ENCODE results near the gene AAMP.
A peak's percentile ranks its signal among the peaks of the same experiment; 100 is the strongest.

AAMP gene

DNA sequence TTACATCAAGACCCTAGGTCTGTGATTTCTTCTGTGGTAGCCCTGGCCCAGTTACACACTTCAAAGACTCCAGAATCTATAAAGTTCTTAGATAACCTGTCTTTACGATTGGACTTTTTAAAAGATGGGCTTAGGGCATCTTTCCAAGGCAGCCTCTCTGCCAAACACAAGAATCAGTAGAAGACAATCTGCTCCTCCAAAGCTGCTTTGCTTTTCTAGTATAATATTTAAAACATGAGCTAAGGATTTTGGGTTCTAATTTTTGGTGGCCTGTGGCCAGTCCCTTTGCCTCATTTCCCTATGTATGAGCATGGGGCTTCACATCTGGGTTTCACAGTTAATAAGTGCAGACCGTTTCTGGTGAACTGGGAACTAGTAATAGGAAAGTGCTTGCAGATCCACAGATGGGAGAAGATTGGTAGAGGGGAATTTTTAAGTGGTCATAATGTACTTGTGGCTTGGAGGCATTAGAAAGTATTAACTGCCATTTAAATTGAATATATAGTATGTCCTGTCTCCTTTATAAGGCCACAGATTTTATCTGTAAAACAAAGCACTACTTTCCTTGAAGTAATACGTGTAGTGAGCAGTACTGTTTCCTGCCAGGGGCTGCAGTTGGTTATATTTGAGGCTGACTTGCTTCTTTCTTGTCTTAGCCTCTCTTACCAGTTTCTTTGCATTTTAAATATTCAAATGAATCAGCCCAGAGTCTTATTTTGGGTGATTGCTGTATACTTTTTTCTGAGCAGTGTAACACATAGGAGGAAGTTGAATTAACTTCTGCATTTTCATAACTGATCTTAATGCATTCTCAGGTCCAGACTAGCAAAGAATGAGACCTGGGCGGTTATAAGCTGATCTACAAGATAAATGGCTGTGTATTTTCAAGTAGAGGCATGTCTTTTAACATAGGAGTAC lies 51.4 kb downstream of the AAMP start:
- TF ChIP-seq, protein P1, sequence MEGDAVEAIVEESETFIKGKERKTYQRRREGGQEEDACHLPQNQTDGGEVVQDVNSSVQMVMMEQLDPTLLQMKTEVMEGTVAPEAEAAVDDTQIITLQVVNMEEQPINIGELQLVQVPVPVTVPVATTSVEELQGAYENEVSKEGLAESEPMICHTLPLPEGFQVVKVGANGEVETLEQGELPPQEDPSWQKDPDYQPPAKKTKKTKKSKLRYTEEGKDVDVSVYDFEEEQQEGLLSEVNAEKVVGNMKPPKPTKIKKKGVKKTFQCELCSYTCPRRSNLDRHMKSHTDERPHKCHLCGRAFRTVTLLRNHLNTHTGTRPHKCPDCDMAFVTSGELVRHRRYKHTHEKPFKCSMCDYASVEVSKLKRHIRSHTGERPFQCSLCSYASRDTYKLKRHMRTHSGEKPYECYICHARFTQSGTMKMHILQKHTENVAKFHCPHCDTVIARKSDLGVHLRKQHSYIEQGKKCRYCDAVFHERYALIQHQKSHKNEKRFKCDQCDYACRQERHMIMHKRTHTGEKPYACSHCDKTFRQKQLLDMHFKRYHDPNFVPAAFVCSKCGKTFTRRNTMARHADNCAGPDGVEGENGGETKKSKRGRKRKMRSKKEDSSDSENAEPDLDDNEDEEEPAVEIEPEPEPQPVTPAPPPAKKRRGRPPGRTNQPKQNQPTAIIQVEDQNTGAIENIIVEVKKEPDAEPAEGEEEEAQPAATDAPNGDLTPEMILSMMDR (IDR thresholded peaks at IDR 0.05; ENCODE audit: extremely low read depth, insufficient read depth, missing control alignments), result no peak
- in situ Hi-C loops (cut with MboI; ENCODE audit: low pct_unique_long_range_greater_than_20kb, low sequenced_read_pairs, unreplicated experiment), result no loop called here
- DNase-seq (ENCODE audit: low spot score), result peak; percentile 72

DNA sequence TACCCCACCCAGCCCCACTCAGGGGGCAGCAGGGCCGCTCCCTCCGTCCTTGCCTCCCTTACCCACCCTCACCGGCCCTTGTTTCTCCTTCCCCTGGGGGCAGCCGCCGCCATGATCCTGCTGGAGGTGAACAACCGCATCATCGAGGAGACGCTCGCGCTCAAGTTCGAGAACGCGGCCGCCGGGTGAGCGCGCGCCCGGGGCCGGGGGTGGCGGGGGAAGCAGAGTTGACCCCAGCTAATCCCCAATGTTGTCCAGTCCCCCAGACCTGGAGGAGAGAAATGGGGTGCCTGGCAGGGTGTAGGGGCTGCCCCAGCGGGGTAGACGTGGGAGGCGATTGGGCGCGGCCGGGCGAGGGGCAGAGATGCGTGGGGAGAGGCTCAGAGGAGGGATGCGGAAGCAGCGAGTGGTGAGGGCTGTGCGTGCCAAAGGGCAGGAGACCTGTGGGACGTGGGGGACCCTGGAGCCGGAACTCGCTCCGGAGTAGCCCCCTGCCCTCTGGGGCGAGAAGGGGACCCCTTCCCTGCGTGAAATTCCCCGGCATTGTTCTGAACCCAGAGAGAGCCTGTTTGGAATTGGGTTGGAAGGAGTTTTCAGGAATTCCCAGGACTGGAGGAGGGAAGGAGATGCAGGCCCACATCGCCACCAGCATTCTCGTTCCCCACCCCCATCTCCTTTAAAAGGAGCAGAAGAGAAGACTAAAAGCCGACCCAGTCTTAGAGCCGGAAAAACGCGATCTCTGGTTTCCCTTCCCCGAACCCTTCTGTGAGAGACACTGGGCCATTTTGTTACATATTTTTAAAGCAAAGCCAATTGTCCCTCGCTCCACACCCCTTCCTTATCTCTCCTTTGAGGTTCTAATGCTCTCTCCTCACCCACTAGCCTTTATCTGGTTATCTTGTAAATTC lies 52.3 kb downstream of the AAMP start:
- TF ChIP-seq, protein P1 (IDR thresholded peaks at IDR 0.05; ENCODE audit: extremely low read depth, insufficient read depth, missing control alignments), result no peak
- in situ Hi-C loops (cut with MboI; ENCODE audit: low pct_unique_long_range_greater_than_20kb, low sequenced_read_pairs, unreplicated experiment), result no loop called here
- DNase-seq (ENCODE audit: low spot score), result peak; percentile 67

DNA sequence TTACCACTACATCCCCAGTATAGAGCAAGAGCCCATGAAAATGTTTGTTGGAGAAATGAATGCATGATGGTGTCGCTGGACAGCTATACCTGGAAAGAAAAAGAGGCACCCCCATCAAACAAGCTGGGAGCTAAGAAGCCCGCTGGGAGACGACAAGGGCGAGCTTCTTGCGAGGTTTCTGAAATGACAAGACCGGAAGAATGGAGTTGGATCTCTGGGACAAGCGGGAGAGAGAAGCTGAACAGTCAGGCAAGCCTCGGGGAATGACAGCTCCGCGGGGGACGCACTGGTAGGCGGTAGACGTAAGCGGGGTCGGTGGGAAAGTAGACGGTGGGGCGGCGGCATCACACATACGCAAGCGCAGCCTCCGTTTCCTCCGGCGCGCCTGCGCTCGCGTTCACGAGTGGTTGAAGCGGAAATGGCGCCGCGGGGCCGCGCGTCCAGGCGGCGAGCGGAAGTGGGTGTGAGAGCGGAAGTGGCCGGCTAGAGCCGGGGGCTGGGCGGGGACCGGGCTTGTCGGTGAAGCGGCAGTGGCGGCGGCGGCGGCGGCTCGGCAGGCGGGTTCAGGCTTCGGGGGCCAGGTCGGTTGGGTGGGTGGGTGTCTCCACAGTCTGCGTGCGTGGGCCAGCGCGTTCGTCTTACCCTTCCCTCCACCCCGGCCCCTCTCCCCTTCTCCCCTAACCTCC lies 53.1 kb downstream of the AAMP start, which contains the start of gene ARPC2:
TSS of gene ARPC2 (plus strand) at position 516 of the 686 bp plus-strand sequence. CDS start 282 bp downstream, outside the sequence.
- TF ChIP-seq, protein P1 (IDR thresholded peaks at IDR 0.05; ENCODE audit: extremely low read depth, insufficient read depth, missing control alignments), result no peak
- DNase-seq (ENCODE audit: low spot score), result peak; percentile 94
- in situ Hi-C loops (cut with MboI; ENCODE audit: low pct_unique_long_range_greater_than_20kb, low sequenced_read_pairs, unreplicated experiment), result no loop called here

DNA sequence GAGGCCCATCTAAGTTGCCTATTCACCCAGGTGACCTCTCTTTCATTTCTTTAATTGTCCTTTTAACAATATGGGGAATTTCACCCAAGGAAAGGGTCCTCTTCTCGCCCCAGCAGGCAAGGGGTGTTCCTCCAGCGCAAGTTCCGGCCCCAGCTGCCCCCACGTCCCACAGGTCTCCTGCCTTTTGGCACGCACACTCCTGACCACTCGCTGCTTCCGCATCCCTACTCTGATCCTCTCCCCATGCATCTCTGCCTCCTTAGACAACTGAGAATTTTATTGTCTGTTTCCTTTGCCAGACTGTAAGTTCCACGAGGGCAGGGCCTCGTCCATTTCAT lies 53.6 kb downstream of the AAMP start:
- in situ Hi-C loops (cut with MboI; ENCODE audit: low pct_unique_long_range_greater_than_20kb, low sequenced_read_pairs, unreplicated experiment), result no loop called here
- TF ChIP-seq, protein P1 (IDR thresholded peaks at IDR 0.05; ENCODE audit: extremely low read depth, insufficient read depth, missing control alignments), result no peak
- peak; percentile 12 for DNase-seq (ENCODE audit: low spot score)
